ENCODE measurements around the gene PHLDB1.

PHLDB1 gene

DNA sequence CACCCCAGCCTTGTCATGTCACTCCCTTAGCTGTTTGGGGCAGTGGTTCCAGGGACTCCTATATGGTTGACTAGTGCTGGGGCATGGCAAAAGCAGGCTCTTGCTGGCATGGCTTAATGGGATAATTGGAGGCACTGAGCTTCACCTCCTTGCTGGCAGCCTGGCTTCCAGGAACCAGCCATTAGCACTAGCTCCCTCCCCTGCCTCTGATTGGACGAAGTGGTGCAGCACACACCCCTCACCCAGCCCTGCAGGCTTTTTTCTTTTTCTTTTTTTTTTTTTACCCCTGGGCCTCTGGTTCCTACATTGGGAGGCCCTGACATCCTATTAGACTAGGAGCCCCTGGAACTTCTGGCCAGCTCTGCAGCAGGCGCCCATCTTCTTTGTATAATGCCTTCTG, 18.6 kb downstream of the PHLDB1 start:
- TF ChIP-seq CTCF (IDR thresholded peaks at IDR 0.05; ENCODE audit: low read depth, low read length) = no peak
- H3K4me3 ChIP-seq (ENCODE audit: low read depth, low read length) = no peak overlapping the region

GRCh38 chr11:118627566-118627965, 20.2 kb downstream of the PHLDB1 start:
- no peak overlapping the region for H3K4me3 ChIP-seq (ENCODE audit: low read depth, low read length)
- TF ChIP-seq CTCF (IDR thresholded peaks at IDR 0.05; ENCODE audit: low read depth, low read length) = no peak

- TF ChIP-seq CTCF (IDR thresholded peaks at IDR 0.05; ENCODE audit: low read depth, low read length) = no peak
- no peak overlapping the region for H3K4me3 ChIP-seq (ENCODE audit: low read depth, low read length)
These were observed 20.6 kb downstream of the PHLDB1 start for GRCh38 chr11:118628031-118628430.

GRCh38 chr11:118628432-118628831, 21.0 kb downstream of the PHLDB1 start:
- no peak for TF ChIP-seq CTCF (IDR thresholded peaks at IDR 0.05; ENCODE audit: low read depth, low read length)
- H3K4me3 ChIP-seq (ENCODE audit: low read depth, low read length) = no peak overlapping the region

DNA sequence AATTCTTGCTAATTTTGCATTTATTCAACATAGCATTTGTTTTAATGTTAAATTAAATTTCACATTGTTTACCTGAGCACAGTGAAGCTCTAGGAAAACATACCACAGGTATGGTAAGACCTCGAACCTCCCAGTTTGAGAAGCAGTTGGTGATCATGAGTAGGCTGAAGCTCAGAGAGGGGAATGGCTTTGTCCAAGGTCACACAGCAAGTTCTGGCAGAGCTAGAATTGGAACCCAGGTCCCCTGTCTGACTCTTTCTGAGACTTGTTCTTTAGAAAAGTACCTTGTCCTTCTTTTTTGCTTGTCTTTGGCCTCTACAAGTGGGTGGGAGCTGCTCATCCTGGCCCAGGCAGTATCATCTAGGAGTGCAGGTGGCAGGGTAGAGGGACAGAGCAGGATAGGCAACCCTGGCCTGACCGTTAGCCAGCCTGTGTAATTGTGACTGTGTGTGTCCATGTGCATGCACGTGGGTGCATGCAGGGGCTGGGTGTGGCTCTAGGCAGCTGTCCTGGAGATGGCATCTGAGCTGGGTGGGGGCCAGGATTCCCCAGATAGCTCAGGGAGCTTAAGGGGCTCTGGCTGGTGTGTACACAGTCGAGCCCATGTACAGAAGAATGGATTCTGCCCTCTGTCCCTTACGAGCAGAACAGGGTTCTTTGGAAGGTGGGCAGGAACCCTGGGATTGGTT, 21.6 kb downstream of the PHLDB1 start:
- H3K4me3 ChIP-seq (ENCODE audit: low read depth, low read length) = no peak overlapping the region
- TF ChIP-seq CTCF (IDR thresholded peaks at IDR 0.05; ENCODE audit: low read depth, low read length) = no peak

DNA sequence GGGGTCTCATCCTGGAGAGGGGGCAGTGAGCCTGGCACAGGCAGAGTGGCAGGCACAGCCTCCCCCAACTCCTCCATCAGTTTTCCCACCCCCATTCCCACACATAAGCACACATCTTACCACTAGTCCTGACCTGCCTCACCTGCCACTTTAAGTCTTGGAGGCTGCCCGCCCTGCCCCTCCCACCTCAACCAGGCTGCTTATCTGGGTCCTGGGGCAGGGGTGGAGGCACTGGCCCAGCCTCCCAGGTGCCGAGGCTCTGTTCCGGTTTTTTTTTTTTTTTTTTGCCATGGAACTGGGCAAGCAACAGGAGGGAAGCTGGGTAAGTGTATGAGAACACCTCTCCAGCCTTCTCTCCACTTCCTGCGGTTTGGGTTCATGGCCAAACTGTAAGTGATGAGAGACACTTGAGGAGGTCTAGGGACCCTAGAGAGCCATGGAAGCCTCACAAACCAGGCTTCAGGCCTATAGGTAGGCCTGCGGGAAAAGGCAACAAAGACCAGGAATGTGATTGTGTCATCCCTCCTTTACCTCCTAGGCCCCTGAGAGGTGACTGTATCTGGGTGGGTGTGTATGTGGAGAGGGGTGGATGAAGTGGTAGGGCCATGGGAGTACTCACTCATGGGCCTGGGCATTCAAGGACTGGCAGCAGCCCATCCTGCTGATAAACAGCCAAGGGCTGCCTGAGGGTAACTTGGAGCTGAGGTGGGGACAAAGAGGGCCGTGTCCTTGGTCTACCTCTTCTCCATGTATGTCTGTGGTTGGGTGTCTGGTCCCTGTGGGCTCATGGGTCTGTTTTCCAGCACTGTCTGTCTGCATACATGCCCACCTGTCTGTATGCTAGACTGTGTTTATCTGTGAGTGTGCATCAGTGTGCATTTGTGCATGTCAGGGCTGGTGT, 22.6 kb downstream of the PHLDB1 start:
- no peak overlapping the region for H3K4me3 ChIP-seq (ENCODE audit: low read depth, low read length)
- TF ChIP-seq CTCF (IDR thresholded peaks at IDR 0.05; ENCODE audit: low read depth, low read length) = no peak
